Measurements from ENCODE around the gene GPRIN3.
"Not testable (repeated sequence)": the region's sequence is repeated elsewhere in the genome, so short reads cannot be mapped to it uniquely, and the experiment has no call there.

The GPRIN3 gene

GRCh38 chr4:89212666-89213381 lies 94.8 kb downstream of the GPRIN3 start:
- no peak for DNase-seq

DNA sequence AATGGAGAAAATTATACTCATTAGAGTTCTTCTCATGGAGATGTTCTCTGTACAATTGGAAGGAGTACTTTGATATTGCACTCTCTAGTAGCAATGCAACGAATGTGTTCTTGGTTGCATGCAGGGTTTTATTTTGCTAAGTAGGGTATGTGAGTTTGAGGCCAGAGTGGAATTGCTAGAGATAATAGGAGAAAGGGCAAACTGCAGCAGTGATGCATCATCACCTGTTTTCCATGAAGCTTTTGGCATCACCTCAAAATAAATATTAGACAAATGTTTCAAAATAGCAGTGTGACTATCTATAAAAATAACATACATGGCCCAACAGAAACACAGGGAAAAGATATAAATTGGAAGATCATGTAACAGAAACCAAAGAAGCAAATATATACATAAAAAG lies 103.0 kb downstream of the GPRIN3 start:
- no peak for DNase-seq

DNA sequence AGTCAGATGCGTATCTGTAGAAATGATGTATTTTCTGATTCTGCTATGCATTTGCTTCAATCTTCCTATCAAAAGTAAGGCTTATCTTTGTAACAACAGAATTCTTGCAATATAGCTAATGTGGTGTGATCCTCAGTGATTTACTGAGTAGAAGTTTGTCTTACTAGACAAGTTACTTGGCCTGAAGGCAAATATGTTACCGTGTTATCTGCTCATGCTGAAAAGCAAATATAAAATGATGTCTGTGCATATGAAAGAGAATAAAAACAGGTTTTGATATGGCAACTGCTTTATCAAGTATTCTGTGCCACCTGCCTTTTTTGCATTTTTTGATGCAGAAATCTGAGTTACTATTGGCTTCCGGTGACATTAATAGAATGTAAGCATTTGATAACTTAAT lies 103.7 kb downstream of the GPRIN3 start:
- no peak for DNase-seq

DNA sequence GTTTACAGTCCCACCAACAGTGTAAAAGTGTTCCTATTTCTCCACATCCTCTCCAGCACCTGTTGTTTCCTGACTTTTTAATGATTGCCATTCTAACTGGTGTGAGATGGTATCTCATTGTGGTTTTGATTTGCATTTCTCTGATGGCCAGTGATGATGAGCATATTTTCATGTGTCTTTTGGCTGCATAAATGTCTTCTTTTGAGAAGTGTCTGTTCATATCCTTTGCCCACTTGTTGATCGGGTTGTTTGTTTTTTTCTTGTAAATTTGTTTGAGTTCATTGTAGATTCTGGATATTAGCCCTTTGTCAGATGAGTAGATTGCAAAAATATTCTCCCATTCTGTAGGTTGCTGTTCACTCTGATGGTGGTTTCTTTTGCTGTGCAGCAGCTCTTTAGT lies 108.2 kb downstream of the GPRIN3 start:
- DNase-seq, result not testable (repeated sequence)

DNA sequence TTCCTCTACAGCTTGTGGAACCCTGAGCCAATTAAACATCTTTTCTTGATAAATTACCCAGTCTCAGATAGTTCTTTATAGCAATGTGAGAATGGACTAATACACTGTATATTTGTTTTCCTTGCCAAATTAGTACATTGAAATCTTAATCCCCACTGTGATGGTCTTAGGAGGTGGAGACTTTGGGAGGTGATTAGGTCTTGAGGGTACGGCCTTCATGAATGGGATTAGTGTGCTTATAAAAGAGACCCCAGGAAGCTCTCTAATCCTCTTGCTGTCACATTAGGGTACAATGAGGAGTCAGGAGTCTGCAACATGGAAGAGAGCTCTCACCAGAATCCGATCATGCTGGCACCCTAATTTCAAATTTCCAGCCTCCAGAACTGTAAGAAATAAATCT lies 109.7 kb downstream of the GPRIN3 start:
- DNase-seq, result no peak

- no peak for DNase-seq
These were observed 110.9 kb downstream of the GPRIN3 start for GRCh38 chr4:89196745-89197144.

- no peak for DNase-seq
These were observed 111.4 kb downstream of the GPRIN3 start for GRCh38 chr4:89196056-89196674.

GRCh38 chr4:89193843-89194242 lies 113.8 kb downstream of the GPRIN3 start:
- no peak for DNase-seq
